ENCODE results near the gene ORC3. TPM values are rescaled to one million over a fixed set of nuclear protein-coding genes. Genes with fewer than 3 reads are reported as not detected.
"Not testable (repeated sequence)": the region's sequence is repeated elsewhere in the genome, so short reads cannot be mapped to it uniquely, and the experiment has no call there.

ORC3 gene
- total RNA-seq, 1 experiment from 2014 or later, result 28.6 TPM

DNA sequence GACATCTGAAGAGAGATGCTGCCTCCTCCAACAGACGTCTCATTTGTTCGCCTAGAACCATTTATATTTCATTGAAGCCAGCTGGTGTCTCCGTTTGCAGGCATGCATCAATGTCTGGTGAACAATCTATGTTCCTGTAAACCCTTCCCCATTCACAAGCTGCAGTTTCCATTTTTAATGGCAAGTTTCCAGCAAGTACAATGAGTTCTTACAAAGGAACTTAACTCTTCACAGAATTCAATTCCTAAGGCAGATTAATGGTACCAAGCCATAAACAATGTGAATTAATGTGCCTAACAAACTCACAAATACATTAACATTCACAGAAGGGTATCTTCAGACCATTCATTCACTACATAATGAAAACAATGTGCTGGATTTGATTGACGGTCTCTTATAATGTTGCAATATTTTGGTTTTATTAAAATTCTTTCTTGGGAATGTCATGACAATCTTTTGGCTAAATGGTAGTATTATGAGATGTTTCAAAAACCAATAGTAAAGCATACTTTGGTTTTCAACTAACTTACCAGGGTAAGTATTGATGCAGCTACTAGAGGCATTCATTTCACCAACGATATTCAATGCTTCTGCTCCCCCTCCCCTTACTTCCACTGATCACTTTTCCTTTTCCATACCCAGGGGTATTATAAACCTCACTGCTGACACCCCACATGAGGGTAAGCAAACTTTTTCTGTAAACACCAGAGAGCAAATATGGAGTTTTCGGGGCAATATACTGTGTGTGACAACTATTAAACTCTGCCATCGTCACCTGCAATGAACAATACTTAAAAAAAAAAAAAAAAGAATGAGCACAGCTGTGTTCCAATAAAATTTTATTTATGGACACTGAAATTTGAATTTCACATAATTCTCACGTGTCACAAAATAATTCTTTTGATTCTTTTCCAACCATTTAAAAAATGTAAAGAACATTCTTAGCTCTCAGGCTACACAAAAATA lies 107.9 kb downstream of the ORC3 start:
- peak; percentile 49 for DNase-seq (ENCODE audit: low spot score)

DNA sequence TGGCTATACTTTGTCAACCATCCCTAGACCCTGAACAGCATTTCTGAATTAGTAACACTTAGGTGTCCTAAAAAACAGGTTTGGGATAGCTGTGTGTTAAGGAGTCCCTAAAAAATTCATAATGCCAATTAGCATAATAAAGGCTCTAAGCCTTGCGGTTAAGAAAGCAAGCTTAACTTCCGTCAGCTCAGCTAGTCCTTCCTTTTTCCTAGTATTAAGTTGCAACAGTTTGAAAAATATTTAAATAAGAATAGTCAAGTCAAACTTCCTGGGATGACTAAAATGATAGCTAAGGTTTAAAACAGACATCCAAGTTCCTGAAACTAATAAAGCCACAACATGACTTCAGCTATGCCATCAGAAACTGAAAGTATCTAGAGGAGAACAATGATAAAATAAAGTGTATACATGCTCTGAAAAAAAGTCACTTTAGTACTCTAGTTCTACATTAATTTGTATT lies 108.6 kb downstream of the ORC3 start:
- no peak for DNase-seq (ENCODE audit: low spot score)

DNA sequence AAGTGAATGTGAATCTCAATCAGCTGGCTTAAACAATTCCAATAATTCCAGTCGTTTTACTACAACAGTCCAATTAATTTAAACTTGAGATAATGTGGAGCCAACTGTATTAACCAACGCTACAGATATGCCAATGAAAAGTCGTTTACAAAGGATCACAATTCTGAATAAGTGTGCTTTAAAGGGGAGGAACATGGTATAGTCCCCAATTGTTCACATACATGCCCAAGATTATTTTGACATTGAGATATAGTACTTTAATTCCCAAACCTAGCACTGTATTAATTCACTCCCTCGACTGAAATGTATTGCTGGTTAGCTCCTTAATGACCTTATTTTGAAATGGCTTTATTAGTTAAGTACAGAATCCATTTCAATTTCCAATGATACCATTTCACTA lies 109.6 kb downstream of the ORC3 start:
- no peak for DNase-seq (ENCODE audit: low spot score)

DNA sequence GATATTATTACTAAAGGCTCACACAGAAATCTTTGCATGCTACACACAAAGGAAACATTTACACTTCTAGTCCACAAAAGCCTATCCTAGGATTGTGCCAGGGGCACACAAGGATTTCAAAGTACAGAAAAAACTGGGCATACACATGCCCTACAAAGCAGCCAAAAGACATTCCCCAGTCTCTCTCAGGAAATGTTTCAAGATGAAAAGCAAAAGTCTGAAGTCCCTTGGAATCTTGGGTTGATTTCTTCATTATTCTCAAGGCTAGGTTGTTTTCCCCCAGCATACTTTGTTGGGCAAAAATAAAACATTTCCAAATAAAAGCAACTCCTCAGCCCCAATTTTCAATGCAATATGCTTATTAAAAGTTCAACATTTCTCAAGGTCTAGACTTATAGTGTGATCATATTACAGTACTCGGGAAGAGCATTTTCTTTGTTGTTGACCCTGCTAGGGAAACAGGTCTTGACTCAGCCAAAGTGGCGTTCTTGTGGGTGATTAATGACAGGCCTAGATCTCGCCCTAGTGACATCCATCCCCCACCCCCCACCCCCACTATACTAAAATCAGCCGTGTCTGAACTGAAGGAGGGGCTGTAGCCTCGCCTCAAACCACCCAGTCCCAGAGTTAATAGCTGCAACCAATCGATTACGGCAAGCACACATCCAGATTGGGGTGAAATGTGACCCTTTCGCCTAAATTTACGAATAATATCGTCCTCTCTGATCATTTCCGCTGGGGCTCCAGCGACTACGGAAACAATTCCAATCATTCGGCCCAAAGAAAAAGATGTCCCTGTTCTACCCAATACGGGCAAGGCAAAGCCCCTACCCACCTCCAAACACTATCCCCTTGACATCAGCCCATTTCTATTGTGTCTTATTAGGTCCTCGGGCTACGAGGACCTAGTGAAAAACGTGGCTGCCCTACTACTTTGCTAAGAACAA lies 110.7 kb downstream of the ORC3 start:
- peak; percentile 49 for DNase-seq (ENCODE audit: low spot score)

DNA sequence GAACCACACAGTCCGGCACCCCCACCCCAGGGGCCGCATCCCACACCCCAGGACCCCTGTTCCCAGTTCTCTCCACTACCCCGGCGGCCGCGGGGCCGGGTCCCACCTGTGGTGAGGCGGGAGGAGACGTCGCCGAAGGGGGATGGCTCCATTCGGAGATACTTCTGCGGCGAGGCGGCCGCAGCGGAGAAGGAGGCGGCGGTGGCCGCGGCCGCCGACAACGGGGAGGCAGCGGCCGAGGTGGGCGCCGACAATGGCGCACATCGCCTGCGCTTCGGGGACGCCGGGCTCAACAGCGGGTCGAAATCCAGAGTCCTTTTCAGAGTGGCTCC lies 111.4 kb downstream of the ORC3 start:
- DNase-seq (ENCODE audit: low spot score), result no peak

DNA sequence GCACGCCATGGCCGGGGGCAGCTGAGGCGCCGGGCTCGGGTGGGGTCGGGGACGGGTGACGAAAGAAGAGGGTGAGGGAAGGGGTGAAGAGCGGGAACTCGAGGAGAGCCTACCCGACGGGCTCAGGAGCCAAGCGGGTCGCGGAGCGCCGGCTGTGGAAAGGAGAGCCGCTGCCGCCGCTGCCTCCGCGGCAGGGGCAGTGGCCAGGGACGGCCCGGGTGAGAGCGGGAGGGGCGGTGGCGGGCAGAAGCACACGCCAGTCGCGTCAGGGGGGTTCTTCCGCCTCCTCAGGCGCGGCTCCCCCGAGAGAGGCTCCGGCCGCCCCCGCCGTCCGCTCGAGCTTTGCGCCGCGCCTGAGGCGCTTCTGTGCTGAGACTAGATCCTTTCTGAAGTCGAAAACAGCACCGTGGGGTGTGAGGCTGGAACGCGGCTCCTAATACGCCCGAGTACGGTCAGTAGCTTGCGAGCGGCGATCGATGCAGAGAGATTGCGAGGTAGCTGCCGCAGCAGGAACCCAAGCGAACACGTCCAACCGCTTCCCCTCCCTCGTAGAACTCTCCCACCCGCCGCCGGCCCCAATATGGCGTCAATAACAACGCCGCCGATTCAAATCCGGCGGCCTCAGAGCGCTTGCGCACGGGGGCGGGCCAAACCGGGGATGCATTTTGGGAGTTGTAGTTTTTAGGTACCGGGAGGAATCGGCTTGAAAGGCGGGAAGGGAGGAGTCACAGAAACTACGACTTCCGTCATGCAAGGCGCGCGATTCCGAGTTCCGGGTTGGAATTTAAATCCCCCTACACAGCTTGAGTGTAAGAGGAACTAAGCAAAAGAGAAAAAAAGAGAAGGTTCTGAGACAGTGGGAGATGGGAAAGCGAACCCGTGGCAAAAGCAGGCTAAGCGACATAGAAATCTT lies 112.0 kb downstream of the ORC3 start, which contains the start of gene AKIRIN2:
Gene AKIRIN2, minus strand, starts transcription at position 558 of the 913 bp plus-strand sequence. Its CDS starts 549 bp downstream, at position 9.
- DNase-seq (ENCODE audit: low spot score), result peak; percentile 93

DNA sequence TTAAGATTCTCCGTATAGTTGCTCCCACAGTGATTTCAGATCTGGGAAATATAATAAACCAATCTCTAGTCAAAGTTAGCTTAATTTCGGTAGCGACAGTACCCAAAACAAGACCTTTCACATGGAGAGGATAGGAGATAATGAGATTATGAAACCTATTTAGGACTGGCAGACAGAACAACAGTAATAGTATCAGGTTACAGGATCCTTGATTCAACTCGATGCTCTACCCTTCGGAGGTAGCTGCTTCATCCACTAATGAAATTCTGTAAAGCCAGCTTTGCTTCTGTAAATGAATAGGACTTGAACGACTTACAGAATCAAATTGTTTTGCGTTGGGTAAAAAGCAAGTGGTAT lies 112.6 kb downstream of the ORC3 start:
- DNase-seq (ENCODE audit: low spot score), result no peak

DNA sequence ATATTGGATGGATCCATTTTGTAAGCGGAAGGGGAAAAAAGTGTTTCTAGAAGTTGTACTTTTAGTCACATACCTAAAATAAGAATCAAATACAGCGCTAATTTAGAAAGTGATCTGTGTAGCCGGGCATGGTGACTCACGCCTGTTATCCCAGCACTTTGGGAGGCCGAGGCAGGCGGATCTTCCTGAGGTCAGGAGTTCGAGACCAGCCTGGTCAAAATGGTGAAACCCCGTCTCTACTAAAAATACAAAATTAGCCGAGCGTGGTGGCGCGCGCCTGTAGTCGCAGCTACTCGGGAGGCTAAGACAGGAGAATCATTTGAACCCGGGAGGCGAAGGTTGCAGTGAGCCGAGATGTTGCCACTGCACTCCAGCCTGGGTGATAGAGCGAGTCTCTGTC lies 113.1 kb downstream of the ORC3 start:
- DNase-seq (ENCODE audit: low spot score), result not testable (repeated sequence)

DNA sequence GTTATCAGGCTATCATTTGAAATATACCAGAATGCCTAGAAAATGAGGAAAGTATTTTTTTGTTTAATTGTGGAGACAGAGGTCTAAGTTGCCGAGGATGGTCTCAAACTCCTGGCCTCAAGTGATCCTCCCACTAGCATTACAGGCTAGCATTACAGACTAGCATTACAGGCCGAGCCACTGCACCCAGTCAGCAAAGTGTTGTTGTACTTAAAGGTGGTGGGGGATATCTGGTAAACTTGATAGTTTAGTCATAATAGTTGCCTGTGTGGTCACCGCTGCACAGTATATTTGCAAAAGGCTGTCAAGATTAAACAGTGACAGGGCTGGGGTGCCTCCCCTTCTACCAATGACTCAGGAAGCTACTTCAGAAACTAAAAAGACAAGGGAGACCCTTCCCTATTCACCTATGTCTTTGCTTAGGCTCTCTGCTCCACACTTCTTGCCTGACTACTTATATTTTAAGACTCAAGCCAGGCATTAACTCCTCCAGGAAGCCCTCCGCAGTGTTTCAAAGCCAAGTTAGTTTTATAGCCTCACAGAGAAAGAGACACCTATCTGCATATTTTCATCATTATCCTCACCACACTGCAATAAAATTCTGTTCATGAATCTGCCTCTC lies 115.2 kb downstream of the ORC3 start:
- DNase-seq (ENCODE audit: low spot score), result peak; percentile 36

DNA sequence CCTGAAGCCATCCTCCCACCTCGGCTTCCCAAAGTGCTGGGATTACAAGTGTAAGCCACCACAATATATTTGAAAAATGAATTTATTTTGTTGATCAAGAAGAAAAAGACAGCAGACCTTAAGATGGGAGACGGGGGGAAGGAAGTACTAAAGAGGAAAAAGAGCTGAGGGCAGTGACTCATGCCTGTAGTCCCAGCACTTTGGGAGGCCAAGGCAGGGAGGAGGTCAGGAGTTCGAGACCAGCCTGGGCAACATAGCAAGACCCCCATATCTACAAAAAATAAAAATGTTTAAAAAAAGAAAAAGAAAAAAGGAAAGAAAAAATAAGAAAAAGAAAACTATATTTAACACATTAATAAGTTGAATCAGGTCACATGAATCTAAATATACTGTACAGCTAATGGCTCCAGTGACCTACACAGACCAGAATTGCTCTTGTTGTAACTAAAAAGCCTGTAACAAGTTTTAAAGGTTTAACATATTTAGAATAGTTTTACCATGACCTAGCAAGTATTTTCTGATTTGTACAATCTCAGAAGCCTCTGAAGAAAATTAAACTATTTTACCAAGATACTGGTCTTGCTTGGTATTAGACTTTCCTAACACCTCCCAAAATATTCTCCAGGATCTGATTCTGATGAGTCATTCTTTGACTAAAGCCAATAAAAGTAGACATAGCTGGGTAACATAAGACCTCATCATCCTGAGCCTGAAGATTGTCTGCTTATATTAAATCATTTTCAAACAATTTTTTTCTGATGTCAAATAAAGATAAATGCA lies 116.4 kb downstream of the ORC3 start:
- DNase-seq (ENCODE audit: low spot score), result no peak

DNA sequence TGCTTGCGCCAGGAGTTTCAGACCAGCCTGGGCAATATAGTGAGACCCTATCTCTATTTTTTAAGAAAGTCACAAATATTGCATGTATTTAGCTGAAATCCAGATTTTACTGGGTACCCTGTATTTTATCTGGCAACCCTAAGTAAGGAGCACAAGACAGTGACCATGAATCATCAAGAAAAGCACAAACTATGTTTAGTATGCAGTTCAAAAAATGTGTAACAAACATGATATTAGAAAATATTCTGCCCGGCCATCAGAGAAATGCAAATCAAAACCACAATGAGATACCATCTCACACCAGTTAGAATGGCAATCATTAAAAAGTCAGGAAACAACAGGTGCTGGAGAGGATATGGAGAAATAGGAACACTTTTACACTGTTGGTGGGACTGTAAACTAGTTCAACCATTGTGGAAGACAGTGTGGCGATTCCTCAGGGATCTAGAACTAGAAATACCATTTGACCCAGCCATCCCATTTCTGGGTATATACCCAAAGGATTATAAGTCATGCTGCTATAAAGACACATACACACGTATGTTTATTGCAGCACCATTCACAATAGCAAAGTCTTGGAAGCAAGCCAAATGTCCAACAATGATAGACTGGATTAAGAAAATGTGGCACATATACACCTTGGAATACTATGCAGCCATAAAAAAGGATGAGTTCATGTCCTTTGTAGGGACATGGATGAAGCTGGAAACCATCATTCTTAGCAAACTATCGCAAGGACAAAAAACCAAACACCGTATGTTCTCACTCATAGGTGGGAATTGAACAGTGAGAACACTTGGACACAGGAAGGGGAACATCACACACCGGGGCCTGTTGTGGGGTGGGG lies 118.9 kb downstream of the ORC3 start:
- DNase-seq (ENCODE audit: low spot score), result not testable (repeated sequence)

DNA sequence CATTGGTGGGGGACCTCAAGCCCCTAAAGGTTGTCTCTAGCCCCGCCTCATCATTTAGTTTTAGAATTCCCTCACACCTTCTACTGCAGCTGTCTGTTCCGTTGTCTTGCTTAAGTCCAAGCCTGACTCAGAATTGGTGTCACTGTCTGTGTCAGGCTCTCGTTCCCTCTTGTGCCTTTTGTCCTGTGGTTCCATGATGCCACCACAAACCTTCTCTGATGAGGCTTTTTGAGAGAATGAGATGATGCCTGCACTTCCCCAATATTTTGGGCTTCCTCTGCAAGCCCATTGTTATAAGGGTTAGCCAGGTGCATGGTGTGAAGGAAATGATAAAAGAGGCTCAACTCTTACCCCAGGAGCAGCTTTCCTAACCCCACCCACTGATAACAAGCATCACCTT lies 120.2 kb downstream of the ORC3 start:
- no peak for DNase-seq (ENCODE audit: low spot score)

DNA sequence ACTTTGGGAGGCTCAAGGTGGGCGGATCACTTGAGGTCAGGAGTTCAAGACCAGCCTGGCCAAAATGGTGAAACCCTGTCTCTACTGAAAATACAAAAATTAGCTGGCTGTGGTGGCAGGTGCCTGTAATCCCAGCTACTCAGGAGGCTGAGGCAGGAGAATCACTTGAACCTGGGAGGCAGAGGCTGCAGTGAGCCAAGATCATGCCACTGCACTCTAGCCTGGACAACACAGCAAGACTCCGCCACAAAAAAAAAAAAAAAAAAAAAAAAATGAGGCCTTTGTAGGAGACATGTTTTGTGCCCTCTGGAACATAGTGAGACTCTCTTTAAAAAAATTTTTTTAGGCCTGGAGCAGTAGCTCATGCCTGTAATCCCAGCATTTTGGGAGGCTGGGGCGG lies 122.8 kb downstream of the ORC3 start:
- not testable (repeated sequence) for DNase-seq (ENCODE audit: low spot score)

DNA sequence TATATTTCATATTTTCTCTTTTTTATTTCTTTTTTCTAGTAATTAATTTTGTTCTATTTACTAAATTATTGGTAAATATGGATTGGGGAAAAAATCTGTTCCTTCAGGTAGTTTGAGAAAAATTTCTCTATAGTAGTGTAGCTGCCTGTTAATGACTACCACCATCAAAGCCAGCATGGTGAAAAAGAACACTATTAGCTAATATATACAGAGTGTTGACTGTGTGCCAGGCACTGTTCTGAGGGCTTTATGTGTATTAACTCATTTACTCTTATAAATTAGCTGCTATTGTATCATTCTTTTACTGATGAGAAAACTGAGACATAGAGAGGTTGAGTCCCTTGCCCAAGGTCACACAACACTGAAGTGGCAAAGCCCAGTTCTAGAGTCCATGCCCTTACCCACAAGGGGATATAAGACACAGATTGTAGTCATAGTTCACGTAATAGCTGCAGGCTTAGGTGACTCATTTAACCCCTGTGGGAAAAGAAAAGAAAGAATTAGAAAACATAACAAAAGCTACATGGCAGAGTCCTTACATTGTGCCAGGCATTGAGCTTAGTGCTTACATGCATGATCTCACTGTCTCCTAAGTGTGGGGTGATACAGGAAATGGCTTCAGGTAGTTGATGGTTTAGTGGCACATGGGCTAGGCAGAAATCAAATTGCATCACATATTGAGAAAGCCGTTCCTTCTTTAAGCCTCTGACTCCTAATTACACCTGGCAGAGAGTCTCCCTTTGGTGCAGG lies 124.3 kb downstream of the ORC3 start:
- DNase-seq (ENCODE audit: low spot score), result peak; percentile 72
